A673 (cell line): ENCODE data around the gene LCK. TPM values are rescaled to one million over a fixed set of nuclear protein-coding genes. Genes with fewer than 3 reads are reported as not detected.

Experiments used
- BruUV-seq: library from RNA; stranded (reverse); fragments of 400-500 nt; replicated peaks from 2 replicates; lab custom pipeline; 2021; lab: Mats Ljungman, UMichigan
- CTCF ChIA-PET: fragments of 300-600 bp; sonication (Branson Sonifier 250); formaldehyde crosslinking; loops from one replicate; lab custom pipeline; 2022; ENCODE audit warnings: antibody characterized with exemption; lab: Charles Lee
- POLR2A ChIA-PET: fragments of 300-600 bp; sonication (Branson Sonifier 250); formaldehyde crosslinking; loops from one replicate; lab custom pipeline; 2022; ENCODE audit warnings: antibody characterized with exemption; ENCODE audit not compliant: low non-redundant PET; lab: Charles Lee
- DNase-seq: peaks from one replicate; pipeline ENCODE4 v3.0.0-alpha.2; 2015; ENCODE audit warnings: low spot score
- H3K27ac ChIP-seq: fragments of 200-600 bp; sonication (generic); 2 replicates; pipeline ENCODE4 v1.5.1; 2016; ENCODE audit warnings: mixed run types, low read depth, mild to moderate bottlenecking, mixed read lengths, antibody characterized with exemption, low read length; ENCODE audit not compliant: poor library complexity, severe bottlenecking
- H3K27me3 ChIP-seq: fragments of 200-600 bp; sonication (generic); replicated peaks from 2 replicates; pipeline ENCODE4 v1.6.1; 2017; ENCODE audit warnings: mixed run types, low read depth, mild to moderate bottlenecking, mixed read lengths, antibody characterized with exemption, low read length; ENCODE audit not compliant: insufficient read depth, poor library complexity
- H3K36me3 ChIP-seq: fragments of 200-600 bp; sonication (generic); 2 replicates; pipeline ENCODE4 v1.6.1; 2016; ENCODE audit warnings: mixed run types, mild to moderate bottlenecking, mixed read lengths, antibody characterized with exemption, low read length; ENCODE audit not compliant: insufficient read depth, poor library complexity, severe bottlenecking
- H3K4me1 ChIP-seq: fragments of 200-600 bp; sonication (generic); 2 replicates; pipeline ENCODE4 v1.6.1; 2017; ENCODE audit warnings: mixed run types, mild to moderate bottlenecking, mixed read lengths, antibody characterized with exemption, low read length; ENCODE audit not compliant: insufficient read depth, poor library complexity, severe bottlenecking
- H3K4me3 ChIP-seq: fragments of 200-600 bp; sonication (generic); 2 replicates; pipeline ENCODE4 v1.5.1; 2016; ENCODE audit warnings: low read depth, mixed run types, mild to moderate bottlenecking, mixed read lengths, low read length; ENCODE audit not compliant: poor library complexity, severe bottlenecking
- H3K9me3 ChIP-seq: fragments of 200-600 bp; sonication (generic); 2 replicates; pipeline ENCODE4 v1.6.1; 2016; ENCODE audit warnings: mixed run types, low read depth, mild to moderate bottlenecking, mixed read lengths, antibody characterized with exemption, low read length; ENCODE audit not compliant: poor library complexity, severe bottlenecking
- CTCF ChIP-seq: fragments of 300-800, 200-600 bp; sonication (generic); conservative IDR thresholded peaks from 2 replicates; pipeline ENCODE4 v1.5.1; 2017; ENCODE audit warnings: low read depth, mild to moderate bottlenecking, antibody characterized with exemption, low read length, moderate library complexity, mixed read lengths
- EZH2 ChIP-seq: fragments of 200-600 bp; sonication (generic); IDR thresholded peaks from 2 replicates; pipeline ENCODE4 v1.6.1; 2017; ENCODE audit warnings: borderline replicate concordance, low read depth, mild to moderate bottlenecking, mixed read lengths, antibody characterized with exemption, low read length; ENCODE audit not compliant: poor library complexity, severe bottlenecking
- intact Hi-C: fragments of 100-400 bp; cut with micrococcal nuclease; formaldehyde crosslinking; loops from one replicate; pipeline ENCODE4 v1.10.0; 2022; ENCODE audit not compliant: unreplicated experiment
- total RNA-seq: library from RNA; stranded (reverse); gene quantifications from 2 replicates; pipeline ENCODE4 v1.2.3, GENCODE V29; 2021

Gene LCK
- total RNA-seq, 1 experiment from 2014 or later = not detected

GRCh38 chr1:32265846-32266245, 14.8 kb downstream of the LCK start:
- no peaks in the 10 kb centered on the region for H3K27me3 ChIP-seq
- no TSS peak for BruUV-seq
- intact Hi-C loops = no loop called here
- no peaks in the 10 kb centered on the region for H3K36me3 ChIP-seq
- no peaks in the 10 kb centered on the region for H3K9me3 ChIP-seq
- POLR2A ChIA-PET = no interaction called here
- CTCF ChIA-PET = no interaction called here
- H3K4me1 ChIP-seq = no peaks in the 10 kb centered on the region
- no peak overlapping the region for H3K4me3 ChIP-seq
- DNase-seq = no peak
- TF ChIP-seq CTCF (no peak), EZH2 (no peak)
- H3K27ac ChIP-seq = no peak overlapping the region

- ChIA-PET CTCF (no interaction called here), POLR2A (no interaction called here)
- intact Hi-C loops = no loop called here
- Histone ChIP-seq H3K36me3 (no peaks in the 10 kb centered on the region), H3K4me1 (no peaks in the 10 kb centered on the region), H3K9me3 (no peaks in the 10 kb centered on the region), H3K27me3 (no peaks in the 10 kb centered on the region), H3K4me3 (no peak overlapping the region), H3K27ac (no peak overlapping the region)
- BruUV-seq = no TSS peak
- TF ChIP-seq CTCF (no peak), EZH2 (no peak)
- no peak for DNase-seq
Measured at GRCh38 chr1:32266921-32267591, 16.0 kb downstream of the LCK start.

- ChIA-PET POLR2A (no interaction called here), CTCF (no interaction called here)
- no peak overlapping the region for H3K27ac ChIP-seq
- intact Hi-C loops = no loop called here
- BruUV-seq = no TSS peak
- no peaks in the 10 kb centered on the region for H3K27me3 ChIP-seq
- H3K4me3 ChIP-seq = no peak overlapping the region
- no peaks in the 10 kb centered on the region for H3K9me3 ChIP-seq
- TF ChIP-seq CTCF (no peak), EZH2 (no peak)
- no peaks in the 10 kb centered on the region for H3K4me1 ChIP-seq
- no peaks in the 10 kb centered on the region for H3K36me3 ChIP-seq
- no peak for DNase-seq
Measured at GRCh38 chr1:32269744-32270143, 18.7 kb downstream of the LCK start.
